Stimulated activated CD4-positive, alpha-beta T cell treated with anti-CD3 and anti-CD28 coated beads, Interleukin-1b, Interleukin-23, amount 100 ng/mL, for 48 hours (primary cell): ENCODE results near the gene CUL3.

Source experiments
- DNase-seq: peaks from one replicate; pipeline ENCODE4 v3.0.0-alpha.2; 2020

CUL3 gene

GRCh38 chr2:224579411-224579810 lies 5.8 kb downstream of the CUL3 start:
- no peak for DNase-seq

GRCh38 chr2:224577541-224577940 lies 7.6 kb downstream of the CUL3 start:
- DNase-seq: no peak

- DNase-seq: no peak
Measured at GRCh38 chr2:224576088-224576715, 9.0 kb downstream of the CUL3 start.

- no peak for DNase-seq
Measured at GRCh38 chr2:224574423-224575084, 10.6 kb downstream of the CUL3 start.

GRCh38 chr2:224573724-224574123 lies 11.4 kb downstream of the CUL3 start:
- DNase-seq: no peak

DNA sequence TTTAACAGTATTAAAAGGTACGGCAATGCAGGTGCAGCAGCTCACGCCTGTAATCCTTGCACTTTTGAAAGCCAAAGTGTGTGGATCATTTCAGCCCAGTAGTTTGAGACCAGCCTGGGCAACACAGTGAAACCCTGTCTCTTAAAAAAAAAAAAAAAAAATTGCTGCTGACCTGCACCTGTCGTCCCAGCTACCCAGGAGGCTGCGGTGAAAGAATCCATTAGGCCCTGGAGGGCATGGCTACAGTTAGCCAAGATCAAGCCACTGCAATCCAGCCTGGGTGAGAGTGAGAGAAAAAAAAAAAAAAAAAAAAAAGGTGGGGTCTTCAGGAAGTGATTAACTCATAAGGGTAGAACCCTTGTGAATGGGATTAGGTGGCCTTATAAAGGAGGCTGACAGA lies 12.8 kb downstream of the CUL3 start:
- no peak for DNase-seq

- DNase-seq: no peak
Measured at GRCh38 chr2:224570328-224570993, 14.7 kb downstream of the CUL3 start.

DNA sequence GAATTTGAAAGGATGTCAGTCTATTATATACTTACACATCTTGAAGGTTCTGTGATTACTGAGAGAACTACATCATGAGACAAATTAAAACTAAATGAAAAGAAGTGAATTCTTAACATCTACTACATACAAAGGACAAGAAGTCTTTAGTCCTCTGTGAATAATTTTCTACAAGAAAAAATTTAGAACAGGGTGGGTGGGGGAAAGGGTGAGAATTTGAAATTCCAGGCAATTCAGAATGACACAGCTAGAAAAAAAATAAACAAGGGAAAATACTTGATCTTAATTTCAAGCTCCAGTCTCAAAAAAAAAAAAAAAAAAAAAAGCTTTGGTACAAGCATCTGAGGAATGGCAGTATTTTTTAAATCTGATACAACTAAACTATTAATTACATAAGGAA lies 15.5 kb downstream of the CUL3 start:
- no peak for DNase-seq

GRCh38 chr2:224565452-224566035 lies 19.6 kb downstream of the CUL3 start:
- no peak for DNase-seq

DNA sequence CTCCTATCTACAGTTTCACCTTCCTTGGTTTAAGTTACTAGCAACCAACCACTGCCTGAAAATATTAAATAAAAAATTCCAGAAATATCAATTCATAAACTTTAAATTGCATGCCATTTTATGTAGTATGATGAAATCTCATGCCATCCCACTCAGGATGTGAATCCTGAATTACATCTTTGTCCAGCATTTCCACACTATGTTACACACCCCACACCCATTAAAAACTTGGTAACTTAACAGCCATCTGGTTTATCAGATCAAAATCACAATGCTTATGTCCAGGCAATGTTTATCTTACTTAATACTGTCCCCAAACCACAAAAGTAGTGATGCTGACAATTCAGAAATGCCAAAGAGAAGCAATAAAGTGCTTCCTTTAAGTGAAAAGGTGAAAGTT lies 21.6 kb downstream of the CUL3 start:
- no peak for DNase-seq

DNA sequence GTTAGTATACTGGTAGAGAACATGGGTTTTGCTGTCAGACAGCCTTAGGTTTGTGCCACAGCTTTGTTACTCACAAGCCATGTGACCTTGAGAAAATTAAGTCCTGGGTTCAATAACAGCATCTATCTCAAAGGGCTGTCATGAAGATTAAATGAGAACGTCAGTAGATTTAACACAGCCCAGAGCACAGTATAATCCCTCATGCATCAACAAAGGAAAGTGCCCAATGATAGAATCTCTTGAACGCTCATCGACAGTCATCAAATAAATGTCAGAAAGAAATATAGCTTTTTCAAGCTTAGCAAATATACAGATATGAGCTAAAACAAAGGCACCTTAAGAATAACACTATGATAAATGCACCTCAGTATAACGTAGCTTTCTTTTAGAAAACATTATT lies 22.3 kb downstream of the CUL3 start:
- DNase-seq: no peak

GRCh38 chr2:224561234-224562005 lies 23.7 kb downstream of the CUL3 start:
- no peak for DNase-seq

- DNase-seq: no peak
Measured at GRCh38 chr2:224560549-224560948, 24.6 kb downstream of the CUL3 start.

DNA sequence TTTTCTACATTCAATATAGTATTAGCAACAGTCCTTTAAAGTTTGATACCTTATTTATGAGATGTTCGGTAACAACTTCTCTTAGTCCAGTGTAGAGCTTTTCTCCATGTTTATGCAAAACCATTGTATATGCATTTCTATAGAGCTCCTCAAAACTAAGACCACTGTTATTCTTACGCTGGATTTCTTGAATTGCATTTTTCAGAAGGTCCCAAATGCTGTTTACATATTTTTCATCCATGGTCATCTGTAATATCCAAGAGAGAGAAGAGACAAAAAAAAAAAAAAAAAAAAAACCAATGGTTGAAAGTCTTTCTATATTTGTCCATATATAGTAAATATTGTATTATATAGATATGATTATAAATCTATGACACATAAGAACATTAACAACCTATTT lies 27.6 kb downstream of the CUL3 start:
- DNase-seq: no peak

- no peak for DNase-seq
Measured at GRCh38 chr2:224556381-224556780, 28.8 kb downstream of the CUL3 start.

DNA sequence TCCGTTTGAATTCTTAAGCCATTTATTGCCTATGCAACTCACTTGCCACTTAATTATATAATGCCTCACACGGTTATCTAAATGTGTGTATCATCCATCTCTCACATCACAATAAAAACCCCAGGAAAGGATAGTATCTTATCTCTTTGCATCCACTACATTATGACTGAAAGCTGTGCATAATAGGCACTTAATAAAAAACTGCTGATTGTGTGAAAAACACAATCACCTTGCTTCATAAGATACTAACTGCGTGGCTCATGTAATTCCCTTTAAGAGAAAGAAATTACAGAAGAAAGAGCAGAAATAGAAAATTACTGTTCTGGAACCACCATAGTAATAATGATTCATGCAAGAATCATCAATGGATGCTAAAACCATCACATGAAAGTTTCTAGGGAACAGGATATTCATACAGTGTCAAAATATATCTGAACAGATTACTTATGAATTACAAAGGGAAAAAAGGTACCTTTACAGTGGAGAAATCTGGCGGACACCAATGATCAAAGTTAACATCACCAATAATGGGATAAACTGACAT lies 29.3 kb downstream of the CUL3 start:
- DNase-seq: no peak

- DNase-seq: no peak
Measured at GRCh38 chr2:224552771-224553170, 32.4 kb downstream of the CUL3 start.

GRCh38 chr2:224551693-224552092 lies 33.5 kb downstream of the CUL3 start:
- DNase-seq: no peak

GRCh38 chr2:224546926-224547325 lies 38.2 kb downstream of the CUL3 start:
- DNase-seq: no peak

- no peak for DNase-seq
Measured at GRCh38 chr2:224545884-224546644, 39.1 kb downstream of the CUL3 start.

GRCh38 chr2:224543939-224544338 lies 41.2 kb downstream of the CUL3 start:
- DNase-seq: no peak

DNA sequence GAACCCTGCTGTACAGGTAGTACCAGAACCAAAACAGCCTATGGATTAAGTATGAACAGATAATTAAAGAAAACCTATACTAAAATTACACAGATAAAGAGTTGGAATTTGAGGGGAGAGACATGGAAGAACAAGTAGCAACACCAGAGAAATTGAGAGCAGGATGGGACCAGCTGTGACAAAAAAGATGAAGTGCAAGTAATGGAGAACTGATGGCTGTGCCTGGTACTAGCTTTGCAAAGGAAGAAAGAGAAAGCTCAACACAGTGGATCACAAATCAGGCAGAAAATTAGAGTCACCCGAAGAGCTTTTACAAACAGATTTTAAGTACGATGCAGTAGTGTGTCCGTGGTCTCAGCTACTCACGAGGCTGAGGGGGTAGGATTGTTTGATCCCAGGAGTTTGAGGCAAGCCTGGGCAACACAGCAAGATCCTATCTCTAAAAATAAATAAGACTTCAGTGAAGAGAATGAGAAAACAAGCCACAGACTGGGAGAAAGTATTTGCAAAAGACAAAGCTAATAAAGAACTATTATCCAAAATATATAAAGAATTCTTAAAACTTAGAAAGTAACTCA lies 46.5 kb downstream of the CUL3 start:
- no peak for DNase-seq
